Natural killer cell (primary cell): Measurements from ENCODE around the gene MARK3. TPM values are rescaled to one million over a fixed set of nuclear protein-coding genes. Genes with fewer than 3 reads are reported as not detected.

Experiments
- ATAC-seq, 3 donors: fragments of 150-1000 bp in 2 of 3; fragments of 200-7000 bp in 1 of 3; cut with Tn5 transposase; 1 replicate in 1 of 3; 2 replicates in 2 of 3; pipeline ENCODE4 v1.10.0; 2021; ENCODE audit warnings: mild to moderate bottlenecking in 2 of 3, moderate library complexity in 2 of 3
- DNase-seq, 2 donors: peaks; one replicate each; pipeline versions ENCODE4 v3.0.0 to v3.0.0-alpha.2; 2013 to 2021; ENCODE audit warnings: mixed read lengths in 1 of 2
- H3K27ac ChIP-seq: one replicate; pipeline ENCODE4 v1.5.1; 2013; ENCODE audit warnings: mild to moderate bottlenecking, low read length
- H3K27me3 ChIP-seq: one replicate; pipeline ENCODE4 v1.6.1; 2013; ENCODE audit warnings: low read length; ENCODE audit not compliant: control insufficient read depth, insufficient read depth
- H3K36me3 ChIP-seq: one replicate; pipeline ENCODE4 v1.6.1; 2013; ENCODE audit warnings: low read length; ENCODE audit not compliant: control insufficient read depth, insufficient read depth
- H3K4me1 ChIP-seq: one replicate; pipeline ENCODE4 v1.6.1; 2013; ENCODE audit warnings: low read length; ENCODE audit not compliant: control insufficient read depth, insufficient read depth
- H3K4me3 ChIP-seq: one replicate; pipeline ENCODE4 v1.5.1; 2013; ENCODE audit warnings: low read length
- H3K9me3 ChIP-seq: one replicate; pipeline ENCODE4 v1.6.1; 2013; ENCODE audit warnings: low read length; ENCODE audit not compliant: control insufficient read depth, insufficient read depth
- H3K27ac Mint-ChIP-seq, 2 donors: one replicate each; pipeline ENCODE4 v1.8.0; 2022; ENCODE audit warnings: mild to moderate bottlenecking in 2 of 2, mixed read lengths in 2 of 2, moderate library complexity in 1 of 2
- H3K27me3 Mint-ChIP-seq, 2 donors: one replicate each; pipeline ENCODE4 v1.8.0; 2022; ENCODE audit warnings: low read depth in 2 of 2, mixed read lengths in 2 of 2
- H3K36me3 Mint-ChIP-seq: one replicate; pipeline ENCODE4 v1.8.0; 2022; ENCODE audit warnings: mixed read lengths
- H3K4me1 Mint-ChIP-seq, 2 donors: one replicate each; pipeline ENCODE4 v1.8.0; 2022; ENCODE audit warnings: mixed read lengths in 2 of 2
- H3K4me3 Mint-ChIP-seq: one replicate; pipeline ENCODE4 v1.8.0; 2022; ENCODE audit warnings: mild to moderate bottlenecking, moderate library complexity, mixed read lengths
- H3K9me3 Mint-ChIP-seq, 2 donors: one replicate each; pipeline ENCODE4 v1.8.0; 2022; ENCODE audit warnings: mixed read lengths in 2 of 2
- CTCF ChIP-seq: fragments of 200-600 bp; IDR thresholded peaks from one replicate; pipeline ENCODE4 v1.8.0; 2022; ENCODE audit warnings: antibody characterized with exemption
- WGBS: methylation state at CpG from one replicate; pipeline ENCODE4 v1.1.7; 2013; ENCODE audit warnings: missing lambda C conversion rate; ENCODE audit not compliant: insufficient coverage; 5-methylcytosine and 5-hydroxymethylcytosine counted together
- intact Hi-C: fragments of 100-400 bp; cut with micrococcal nuclease; formaldehyde crosslinking; loops from one replicate; pipeline ENCODE4 v1.14.2; 2022
- total RNA-seq, 4 donors: library from RNA; stranded (reverse); fragments of 120-200 nt in 1 of 4; gene quantifications; one replicate each; pipeline versions ENCODE4 v1.2.3 to v1.2.4, GENCODE V29; 2013 to 2022

MARK3 gene
- total RNA-seq, 3 donors from 2014 or later (not counting 1 experiment from before 2014, with no cell fraction given): 138 to 167 (median 152) TPM

DNA sequence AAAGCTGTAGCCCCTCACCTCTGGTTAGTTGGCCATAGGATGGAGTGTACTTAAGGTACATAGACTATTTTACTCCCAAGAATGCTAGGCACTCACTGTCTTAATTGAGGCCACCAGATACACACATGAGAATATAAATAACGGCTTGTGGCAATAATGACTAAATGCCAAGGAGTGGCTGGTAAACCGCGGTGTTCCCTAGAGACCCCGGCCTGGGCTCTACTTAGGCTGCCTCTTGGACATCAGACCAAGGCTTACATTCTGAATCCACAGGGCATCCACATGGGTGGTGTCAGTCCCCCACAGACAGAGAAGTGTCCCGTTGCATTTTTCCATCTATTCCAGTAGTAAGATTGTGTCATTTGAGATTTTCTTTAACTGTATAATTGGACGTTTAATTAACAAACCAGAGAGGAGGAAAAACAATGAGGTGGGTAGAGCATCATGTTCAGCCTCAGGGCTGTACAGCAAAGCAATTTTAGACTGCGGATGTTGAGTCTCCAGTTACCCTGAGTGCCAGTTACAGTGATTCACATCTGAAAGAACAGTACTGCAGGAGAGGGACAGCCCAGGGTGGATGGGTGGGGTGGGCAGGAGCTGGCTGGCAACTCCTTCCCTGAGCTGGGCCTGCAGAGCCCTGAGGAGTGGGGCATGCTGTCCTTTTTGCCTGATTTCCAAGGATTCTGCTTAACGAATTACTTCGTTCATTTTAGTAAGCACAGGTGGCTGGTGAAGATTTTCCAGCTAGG is 116.9 kb downstream of the MARK3 start:
- WGBS: 91% methylated on average over 9 of the region's 9 CpGs
- H3K27ac Mint-ChIP-seq: peak overlapping the region in 1 of 2 donors; percentile 46
- H3K36me3 Mint-ChIP-seq: no peaks in the 10 kb centered on the region
- intact Hi-C loops: no loop called here
- H3K4me1 Mint-ChIP-seq: peaks cover 14 to 24% of the 10 kb centered on the region in 2 donors
- peaks cover 48% of the 10 kb centered on the region for H3K36me3 ChIP-seq
- H3K9me3 ChIP-seq: no peaks in the 10 kb centered on the region
- no peak overlapping the region for H3K4me3 Mint-ChIP-seq
- H3K27ac ChIP-seq: no peak overlapping the region
- no peaks in the 10 kb centered on the region for H3K27me3 ChIP-seq
- no peaks in the 10 kb centered on the region for H3K27me3 Mint-ChIP-seq
- TF ChIP-seq CTCF: no peak
- H3K4me3 ChIP-seq: no peak overlapping the region
- H3K4me1 ChIP-seq: no peaks in the 10 kb centered on the region
- no peaks in the 10 kb centered on the region for H3K9me3 Mint-ChIP-seq
- DNase-seq (no peak), ATAC-seq (no peak)

DNA sequence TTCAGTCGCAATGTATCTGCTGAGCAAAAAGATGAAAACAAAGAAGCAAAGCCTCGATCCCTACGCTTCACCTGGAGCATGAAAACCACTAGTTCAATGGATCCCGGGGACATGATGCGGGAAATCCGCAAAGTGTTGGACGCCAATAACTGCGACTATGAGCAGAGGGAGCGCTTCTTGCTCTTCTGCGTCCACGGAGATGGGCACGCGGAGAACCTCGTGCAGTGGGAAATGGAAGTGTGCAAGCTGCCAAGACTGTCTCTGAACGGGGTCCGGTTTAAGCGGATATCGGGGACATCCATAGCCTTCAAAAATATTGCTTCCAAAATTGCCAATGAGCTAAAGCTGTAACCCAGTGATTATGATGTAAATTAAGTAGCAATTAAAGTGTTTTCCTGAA is 117.7 kb downstream of the MARK3 start:
- intact Hi-C loops: no loop called here
- WGBS: 96% methylated on average over 18 of the region's 18 CpGs
- Histone ChIP-seq H3K9me3 (no peaks in the 10 kb centered on the region), H3K4me3 (no peak overlapping the region), H3K27ac (no peak overlapping the region), H3K4me1 (no peaks in the 10 kb centered on the region), H3K27me3 (no peaks in the 10 kb centered on the region), H3K36me3 (peaks cover 48% of the 10 kb centered on the region)
- no peak for DNase-seq
- Mint-ChIP-seq H3K9me3 (no peaks in the 10 kb centered on the region), H3K27ac (peak overlapping the region in 1 of 2 donors; percentile 18), H3K4me1 (peaks cover 14 to 24% of the 10 kb centered on the region in 2 donors), H3K27me3 (no peaks in the 10 kb centered on the region), H3K36me3 (peaks cover 6% of the 10 kb centered on the region), H3K4me3 (no peak overlapping the region)
- TF ChIP-seq CTCF: no peak
- no peak for ATAC-seq

- TF ChIP-seq CTCF: no peak
- H3K4me3 Mint-ChIP-seq: no peak overlapping the region
- DNase-seq: no peak
These were observed 118.1 kb downstream of the MARK3 start for GRCh38 chr14:103503296-103503695.

More at GRCh38 chr14:103503296-103503695, 118.1 kb downstream of the MARK3 start:
- 90% methylated on average over 11 of the region's 12 CpGs for WGBS
- ATAC-seq: no peak
- Mint-ChIP-seq H3K4me1 (peaks cover 14 to 24% of the 10 kb centered on the region in 2 donors), H3K9me3 (no peaks in the 10 kb centered on the region), H3K27ac (peak overlapping the region in 1 of 2 donors; percentile 18), H3K27me3 (no peaks in the 10 kb centered on the region), H3K36me3 (peaks cover 6% of the 10 kb centered on the region)
- no peaks in the 10 kb centered on the region for H3K4me1 ChIP-seq
- intact Hi-C loops: no loop called here
- H3K9me3 ChIP-seq: no peaks in the 10 kb centered on the region
- no peaks in the 10 kb centered on the region for H3K27me3 ChIP-seq
- H3K4me3 ChIP-seq: no peak overlapping the region
- H3K36me3 ChIP-seq: peaks cover 48% of the 10 kb centered on the region
- H3K27ac ChIP-seq: no peak overlapping the region
